ENCODE measurements around the gene MIX23. TPM values are rescaled to one million over a fixed set of nuclear protein-coding genes. Genes with fewer than 3 reads are reported as not detected.

The MIX23 gene
- total RNA-seq, 1 experiment from 2014 or later, result 37.6 TPM

Other genes with a start within 250 kb of the MIX23 start
- gene CASR, start 199.6 kb downstream of the MIX23 start, total RNA-seq (2014; rRNA removed), result not detected in 2 replicates
- gene CSTA, start 58.0 kb downstream of the MIX23 start, total RNA-seq (2014; rRNA removed), result 0.46 TPM in 1 of 2 replicates, not detected in the other
- 27.6 and 32.3 TPM in 2 replicates for gene FAM162A, start 951 bp upstream of the MIX23 start, total RNA-seq (2014; rRNA removed)
- gene WDR5B, start 32.8 kb upstream of the MIX23 start, total RNA-seq (2014; rRNA removed), result 4.7 and 6.0 TPM in 2 replicates
- 28.0 and 34.6 TPM in 2 replicates for gene KPNA1, start 131.7 kb upstream of the MIX23 start, total RNA-seq (2014; rRNA removed)
- 9.0 and 21.3 TPM in 2 replicates for gene PARP9, start 181.1 kb upstream of the MIX23 start, total RNA-seq (2014; rRNA removed)
- 13.2 and 24.9 TPM in 2 replicates for gene DTX3L, start 181.1 kb upstream of the MIX23 start, total RNA-seq (2014; rRNA removed)
- not detected in 2 replicates for gene PARP15, start 194.4 kb upstream of the MIX23 start, total RNA-seq (2014; rRNA removed)